Measurements from ENCODE around the gene DLG2. TPM values are rescaled to one million over a fixed set of nuclear protein-coding genes. Genes with fewer than 3 reads are reported as not detected.

Gene DLG2
- total and polyA plus RNA-seq, 9 of the 15 experiments (the other 6 are each of a cell fraction or from before 2014, with no cell fraction given), result 0.52 to 1.6 (median 0.95) TPM

DNA sequence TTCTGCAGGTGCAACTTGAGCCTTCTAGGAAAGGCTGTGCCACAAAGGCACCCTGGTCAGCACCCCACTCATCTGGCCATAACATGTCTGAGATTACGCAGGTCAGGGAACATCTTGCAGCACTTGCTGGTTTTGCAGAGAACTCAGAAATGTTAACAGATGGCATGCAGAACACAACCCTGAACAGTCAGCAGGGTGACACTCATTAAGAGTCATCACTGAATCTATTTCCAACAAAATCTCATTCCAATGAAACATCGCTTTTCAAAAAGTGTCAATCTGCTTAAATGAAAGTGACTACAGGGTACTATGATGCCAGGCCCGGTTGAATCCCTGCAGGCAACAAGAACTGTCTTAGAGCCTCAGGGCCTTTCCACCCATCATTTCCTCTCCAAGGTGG, 1971.2 kb downstream of the DLG2 start:
- no peak overlapping the region for H2AFZ ChIP-seq (ENCODE audit: low read depth, low read length)
- no peaks in the 10 kb centered on the region for H3K36me3 ChIP-seq (ENCODE audit: control insufficient read depth, insufficient read depth, low read length)
- no peak for ATAC-seq

More for the DNA sequence above, 1971.2 kb downstream of the DLG2 start:
- Histone ChIP-seq H3K79me2 (ENCODE audit: control insufficient read depth, insufficient read depth, low read length) (no peaks in the 10 kb centered on the region), H3K9ac (ENCODE audit: insufficient read depth in 1 of 2, low read depth in 2 of 2, low read length in 2 of 2) (no peak overlapping the region), H3K9me1 (ENCODE audit: control insufficient read depth, insufficient read depth, low read length) (no peaks in the 10 kb centered on the region), H3K27me3 (ENCODE audit: control insufficient read depth in 2 of 2, insufficient read depth in 2 of 2, low read length in 2 of 2) (no peaks in the 10 kb centered on the region), H3K4me2 (ENCODE audit: insufficient read depth, low read length) (no peak overlapping the region), H3K9me3 (replicated peaks; ENCODE audit: control insufficient read depth, insufficient read depth, low read depth, low read length) (no peaks in the 10 kb centered on the region), H3K4me3 (no peak overlapping the region), H3K27ac (ENCODE audit: extremely low read depth, low read depth, low read length) (no peak overlapping the region), H4K20me1 (replicated peaks; ENCODE audit: control insufficient read depth, insufficient read depth, low read length) (no peaks in the 10 kb centered on the region), H3K4me1 (replicated peaks in 1 of 2; ENCODE audit: control insufficient read depth in 2 of 2, insufficient read depth in 2 of 2, low read length in 2 of 2) (no peaks in the 10 kb centered on the region)
- in situ Hi-C loops (cut with MboI) (no loop called here), intact Hi-C loops (cut with micrococcal nuclease) (no loop called here)
- CTCF ChIA-PET (ENCODE audit: low intra/inter-chr PET ratio), result no interaction called here
- DNase-seq (ENCODE audit: extremely low read depth in 1 of 4, low spot score in 3 of 4) (no peak), FAIRE-seq (no peak)
- TF ChIP-seq TEAD1 (CRISPR knock-in tag; IDR thresholded peaks at IDR 0.05), result no peak
- TF ChIP-seq U2AF1 (optimal IDR thresholded peaks at IDR 0.05; ENCODE audit: low read depth, low read length), result no peak
- TF ChIP-seq ERF (CRISPR knock-in tag; IDR thresholded peaks at IDR 0.05), result no peak
- no peak for TF ChIP-seq BRD4 (IDR thresholded peaks at IDR 0.05)
- TF ChIP-seq HMG20B (CRISPR knock-in tag; IDR thresholded peaks at IDR 0.05), result no peak
- no peak for TF ChIP-seq HCFC1 (IDR thresholded peaks at IDR 0.05; ENCODE audit: low read depth, low read length)
- TF ChIP-seq, protein P1, sequence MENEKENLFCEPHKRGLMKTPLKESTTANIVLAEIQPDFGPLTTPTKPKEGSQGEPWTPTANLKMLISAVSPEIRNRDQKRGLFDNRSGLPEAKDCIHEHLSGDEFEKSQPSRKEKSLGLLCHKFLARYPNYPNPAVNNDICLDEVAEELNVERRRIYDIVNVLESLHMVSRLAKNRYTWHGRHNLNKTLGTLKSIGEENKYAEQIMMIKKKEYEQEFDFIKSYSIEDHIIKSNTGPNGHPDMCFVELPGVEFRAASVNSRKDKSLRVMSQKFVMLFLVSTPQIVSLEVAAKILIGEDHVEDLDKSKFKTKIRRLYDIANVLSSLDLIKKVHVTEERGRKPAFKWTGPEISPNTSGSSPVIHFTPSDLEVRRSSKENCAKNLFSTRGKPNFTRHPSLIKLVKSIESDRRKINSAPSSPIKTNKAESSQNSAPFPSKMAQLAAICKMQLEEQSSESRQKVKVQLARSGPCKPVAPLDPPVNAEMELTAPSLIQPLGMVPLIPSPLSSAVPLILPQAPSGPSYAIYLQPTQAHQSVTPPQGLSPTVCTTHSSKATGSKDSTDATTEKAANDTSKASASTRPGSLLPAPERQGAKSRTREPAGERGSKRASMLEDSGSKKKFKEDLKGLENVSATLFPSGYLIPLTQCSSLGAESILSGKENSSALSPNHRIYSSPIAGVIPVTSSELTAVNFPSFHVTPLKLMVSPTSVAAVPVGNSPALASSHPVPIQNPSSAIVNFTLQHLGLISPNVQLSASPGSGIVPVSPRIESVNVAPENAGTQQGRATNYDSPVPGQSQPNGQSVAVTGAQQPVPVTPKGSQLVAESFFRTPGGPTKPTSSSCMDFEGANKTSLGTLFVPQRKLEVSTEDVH (IDR thresholded peaks at IDR 0.05; ENCODE audit: low read depth, partially characterized antibody), result no peak
- no peak for TF ChIP-seq RBM17 (IDR thresholded peaks at IDR 0.05; ENCODE audit: borderline replicate concordance, low read depth, low read length)
- TF ChIP-seq RHOXF2B (CRISPR knock-in tag; conservative IDR thresholded peaks at IDR 0.05), result no peak
- TF ChIP-seq PHB2 (IDR thresholded peaks at IDR 0.05; ENCODE audit: low read depth), result no peak
- TF ChIP-seq, protein P2, sequence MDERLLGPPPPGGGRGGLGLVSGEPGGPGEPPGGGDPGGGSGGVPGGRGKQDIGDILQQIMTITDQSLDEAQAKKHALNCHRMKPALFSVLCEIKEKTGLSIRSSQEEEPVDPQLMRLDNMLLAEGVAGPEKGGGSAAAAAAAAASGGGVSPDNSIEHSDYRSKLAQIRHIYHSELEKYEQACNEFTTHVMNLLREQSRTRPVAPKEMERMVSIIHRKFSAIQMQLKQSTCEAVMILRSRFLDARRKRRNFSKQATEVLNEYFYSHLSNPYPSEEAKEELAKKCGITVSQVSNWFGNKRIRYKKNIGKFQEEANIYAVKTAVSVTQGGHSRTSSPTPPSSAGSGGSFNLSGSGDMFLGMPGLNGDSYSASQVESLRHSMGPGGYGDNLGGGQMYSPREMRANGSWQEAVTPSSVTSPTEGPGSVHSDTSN (CRISPR knock-in tag; IDR thresholded peaks at IDR 0.05; ENCODE audit: low read depth), result no peak
- TF ChIP-seq, protein P2 (tag; conservative IDR thresholded peaks at IDR 0.05; ENCODE audit: low read depth), result no peak
- no peak for TF ChIP-seq MAFG (tag; conservative IDR thresholded peaks at IDR 0.05)
- no peak for TF ChIP-seq ZNF408 (CRISPR knock-in tag; IDR thresholded peaks at IDR 0.05; ENCODE audit: low read depth)
- TF ChIP-seq WHSC1 (IDR thresholded peaks at IDR 0.05; ENCODE audit: low read length), result no peak
- POLR2A ChIA-PET, result no interaction called here
- no TSS peak for BruUV-seq (replicated peaks)
- WGBS (ENCODE audit: insufficient coverage, low coverage, missing lambda C conversion rate), result 0% methylated on average over 3 of the region's 3 CpGs

Measured in K562 (cell line).